ENCODE results near the gene MAGEA6.
"Not testable (repeated sequence)": the region's sequence is repeated elsewhere in the genome, so short reads cannot be mapped to it uniquely, and the experiment has no call there.

GRCh38 chrX:152754871-152755270, 14.6 kb downstream of the MAGEA6 start:
- not testable (repeated sequence) for TF ChIP-seq CTCF (IDR thresholded peaks at IDR 0.05; ENCODE audit: poor library complexity); EZH2 (IDR thresholded peaks at IDR 0.05; ENCODE audit: borderline replicate concordance); EZH2phosphoT487 (IDR thresholded peaks at IDR 0.05; ENCODE audit: low read depth, severe bottlenecking, unreplicated experiment)

Measured in hepatocyte (in vitro differentiated cells).